Measurements from ENCODE around the gene ELOVL5.

The ELOVL5 gene

DNA sequence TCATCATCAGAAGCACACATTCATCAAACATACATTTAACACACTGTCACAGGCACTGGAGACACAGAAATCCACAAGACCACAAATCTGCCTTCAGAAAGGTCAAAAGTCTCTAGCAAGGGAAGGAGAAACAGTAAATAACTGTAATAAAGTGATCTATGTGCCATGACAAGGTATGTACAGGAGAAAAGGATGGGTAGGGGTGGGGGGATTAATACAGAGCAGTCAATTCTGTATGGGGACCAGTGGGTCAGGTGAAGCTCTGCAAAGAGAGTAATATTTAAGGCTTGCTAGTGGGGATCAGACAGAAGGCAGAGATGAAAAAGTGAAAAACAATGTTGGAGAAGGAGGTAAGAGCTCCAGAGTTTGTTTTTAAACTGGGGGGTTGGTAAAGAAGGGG lies 32.6 kb downstream of the ELOVL5 start:
- Histone ChIP-seq H3K4me3 (IDR thresholded peaks at IDR 0.05; ENCODE audit: insufficient read depth, low read depth, low read length) (no peak overlapping the region), H3K4me1 (ENCODE audit: low read depth, poor library complexity, severe bottlenecking) (peaks cover 45% of the 10 kb centered on the region), H3K27ac (no peak overlapping the region), H3K36me3 (ENCODE audit: insufficient read depth) (no peaks in the 10 kb centered on the region), H3K4me2 (no peak overlapping the region), H3K27me3 (ENCODE audit: insufficient read depth, low read depth) (no peaks in the 10 kb centered on the region), H4K20me1 (ENCODE audit: insufficient read depth) (no peaks in the 10 kb centered on the region; the same call in 1 of the 2 replicates), H3K79me2 (ENCODE audit: insufficient read depth, low read depth) (peaks cover 78% of the 10 kb centered on the region), H3K9ac (no peak overlapping the region), H2AFZ (ENCODE audit: low read depth) (no peak overlapping the region)
- TF ChIP-seq, protein P1, sequence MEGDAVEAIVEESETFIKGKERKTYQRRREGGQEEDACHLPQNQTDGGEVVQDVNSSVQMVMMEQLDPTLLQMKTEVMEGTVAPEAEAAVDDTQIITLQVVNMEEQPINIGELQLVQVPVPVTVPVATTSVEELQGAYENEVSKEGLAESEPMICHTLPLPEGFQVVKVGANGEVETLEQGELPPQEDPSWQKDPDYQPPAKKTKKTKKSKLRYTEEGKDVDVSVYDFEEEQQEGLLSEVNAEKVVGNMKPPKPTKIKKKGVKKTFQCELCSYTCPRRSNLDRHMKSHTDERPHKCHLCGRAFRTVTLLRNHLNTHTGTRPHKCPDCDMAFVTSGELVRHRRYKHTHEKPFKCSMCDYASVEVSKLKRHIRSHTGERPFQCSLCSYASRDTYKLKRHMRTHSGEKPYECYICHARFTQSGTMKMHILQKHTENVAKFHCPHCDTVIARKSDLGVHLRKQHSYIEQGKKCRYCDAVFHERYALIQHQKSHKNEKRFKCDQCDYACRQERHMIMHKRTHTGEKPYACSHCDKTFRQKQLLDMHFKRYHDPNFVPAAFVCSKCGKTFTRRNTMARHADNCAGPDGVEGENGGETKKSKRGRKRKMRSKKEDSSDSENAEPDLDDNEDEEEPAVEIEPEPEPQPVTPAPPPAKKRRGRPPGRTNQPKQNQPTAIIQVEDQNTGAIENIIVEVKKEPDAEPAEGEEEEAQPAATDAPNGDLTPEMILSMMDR (conservative IDR thresholded peaks at IDR 0.05; ENCODE audit: low read depth, low read length): no peak

DNA sequence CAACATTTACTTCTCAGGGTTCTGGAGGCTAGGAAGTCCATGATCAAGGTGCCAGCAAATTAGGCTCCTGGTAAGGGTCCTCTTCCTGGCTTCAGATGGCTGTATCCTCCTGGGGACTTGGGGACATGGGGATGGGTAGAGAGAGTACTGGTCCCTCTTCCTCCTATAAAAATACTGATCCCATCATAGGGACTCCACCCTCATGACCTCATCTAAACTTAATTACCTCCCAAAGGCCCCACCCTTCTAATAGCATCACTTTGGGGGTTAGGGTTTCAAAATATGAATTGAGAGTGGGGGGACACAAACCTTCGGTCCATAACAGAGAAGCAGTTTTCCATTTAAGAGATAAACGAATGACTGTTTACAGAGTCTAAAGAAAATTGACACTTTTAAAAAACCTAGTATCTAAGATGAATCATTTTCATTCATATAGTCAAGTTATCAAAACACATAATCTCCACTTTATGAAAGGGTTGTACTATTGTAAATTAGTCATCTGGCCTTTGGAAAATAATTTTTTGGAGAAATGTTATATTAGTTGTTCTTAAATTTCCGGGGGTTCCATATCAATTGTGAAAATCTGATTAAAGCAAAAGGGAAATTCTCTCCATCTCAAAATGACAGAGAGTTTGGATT lies 33.5 kb downstream of the ELOVL5 start:
- peaks cover 54% of the 10 kb centered on the region for H3K4me1 ChIP-seq (ENCODE audit: low read depth, poor library complexity, severe bottlenecking)
- no peak overlapping the region for H3K4me3 ChIP-seq (IDR thresholded peaks at IDR 0.05; ENCODE audit: insufficient read depth, low read depth, low read length)

DNA sequence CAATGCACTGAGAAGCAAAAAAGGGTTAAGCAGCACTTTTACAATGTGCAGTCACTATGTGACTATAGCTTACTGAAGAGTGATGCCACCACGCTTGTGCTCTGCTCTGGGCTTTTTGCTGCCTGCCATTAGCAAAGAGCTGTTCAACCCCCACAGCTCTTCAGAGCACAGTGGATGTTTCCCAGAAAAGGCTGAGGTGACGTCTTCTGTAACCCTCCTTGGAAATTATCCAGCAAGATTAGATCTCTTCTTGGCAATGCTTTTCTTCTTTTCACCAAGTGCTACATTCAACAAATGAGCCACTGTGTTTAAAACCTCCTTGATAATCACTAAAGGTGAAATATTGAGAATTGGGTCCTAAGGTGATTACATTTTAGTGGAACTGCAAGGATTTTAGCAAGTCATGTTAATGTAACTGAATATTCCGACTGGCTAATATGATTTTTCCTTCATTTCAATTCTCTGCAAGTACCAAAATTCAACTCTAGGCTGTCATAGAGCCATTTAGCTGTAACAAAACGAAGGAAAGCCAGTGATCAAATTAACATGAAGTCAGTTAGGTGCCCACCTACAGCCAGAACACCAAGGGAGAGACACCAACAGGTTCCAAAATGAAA lies 34.9 kb downstream of the ELOVL5 start:
- H3K27ac ChIP-seq: no peak overlapping the region

More for the DNA sequence above, 33.5 kb downstream of the ELOVL5 start:
- Histone ChIP-seq H3K9ac (no peak overlapping the region), H3K4me2 (no peak overlapping the region), H3K79me2 (ENCODE audit: insufficient read depth, low read depth) (peaks cover 81% of the 10 kb centered on the region), H3K27me3 (ENCODE audit: insufficient read depth, low read depth) (no peaks in the 10 kb centered on the region), H3K36me3 (ENCODE audit: insufficient read depth) (no peaks in the 10 kb centered on the region), H3K27ac (no peak overlapping the region), H4K20me1 (ENCODE audit: insufficient read depth) (no peaks in the 10 kb centered on the region; the same call in 1 of the 2 replicates), H2AFZ (ENCODE audit: low read depth) (no peak overlapping the region)
- TF ChIP-seq, protein P1 (conservative IDR thresholded peaks at IDR 0.05; ENCODE audit: low read depth, low read length): no peak

DNA sequence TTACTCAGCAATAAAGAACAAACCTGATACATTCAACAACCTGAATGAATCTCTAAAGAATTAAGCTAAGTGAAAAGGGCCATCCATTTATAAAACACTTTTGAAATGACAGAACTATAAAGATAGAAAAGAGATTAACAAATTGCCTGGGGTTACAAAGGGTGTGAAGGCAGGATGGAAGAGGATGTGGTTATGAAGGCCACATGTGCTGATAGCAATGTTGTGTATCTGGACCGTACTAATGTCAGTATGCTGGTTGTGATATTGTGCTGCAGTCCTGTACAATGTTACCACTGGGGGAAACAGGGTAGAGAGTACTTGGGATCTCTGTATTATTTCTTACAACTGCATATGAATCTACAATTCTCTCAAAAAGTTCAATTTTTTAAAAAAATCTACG lies 36.4 kb downstream of the ELOVL5 start:
- no peak overlapping the region for H3K4me3 ChIP-seq (IDR thresholded peaks at IDR 0.05; ENCODE audit: insufficient read depth, low read depth, low read length)
- H2AFZ ChIP-seq (ENCODE audit: low read depth): no peak overlapping the region
- TF ChIP-seq, protein P1 (conservative IDR thresholded peaks at IDR 0.05; ENCODE audit: low read depth, low read length): no peak
- H3K27ac ChIP-seq: peak overlapping the region; percentile 70; the same call in 1 of the 2 replicates
- H3K27me3 ChIP-seq (ENCODE audit: insufficient read depth, low read depth): no peaks in the 10 kb centered on the region
- H3K4me2 ChIP-seq: peak overlapping the region; percentile 70; the same call in 1 of the 2 replicates
- H3K36me3 ChIP-seq (ENCODE audit: insufficient read depth): no peaks in the 10 kb centered on the region
- H3K9ac ChIP-seq: no peak overlapping the region
- peaks cover 86% of the 10 kb centered on the region for H3K79me2 ChIP-seq (ENCODE audit: insufficient read depth, low read depth)
- no peaks in the 10 kb centered on the region; the same call in 1 of the 2 replicates for H4K20me1 ChIP-seq (ENCODE audit: insufficient read depth)
- peaks cover 83% of the 10 kb centered on the region for H3K4me1 ChIP-seq (ENCODE audit: low read depth, poor library complexity, severe bottlenecking)

More for the DNA sequence above, 34.9 kb downstream of the ELOVL5 start:
- H3K4me2 ChIP-seq: no peak overlapping the region
- H2AFZ ChIP-seq (ENCODE audit: low read depth): no peak overlapping the region
- H3K79me2 ChIP-seq (ENCODE audit: insufficient read depth, low read depth): peaks cover 78% of the 10 kb centered on the region
- no peak overlapping the region for H3K9ac ChIP-seq
- H3K36me3 ChIP-seq (ENCODE audit: insufficient read depth): no peaks in the 10 kb centered on the region
- TF ChIP-seq, protein P1 (conservative IDR thresholded peaks at IDR 0.05; ENCODE audit: low read depth, low read length): no peak
- H3K4me3 ChIP-seq (IDR thresholded peaks at IDR 0.05; ENCODE audit: insufficient read depth, low read depth, low read length): no peak overlapping the region
- no peaks in the 10 kb centered on the region; the same call in 1 of the 2 replicates for H4K20me1 ChIP-seq (ENCODE audit: insufficient read depth)
- H3K27me3 ChIP-seq (ENCODE audit: insufficient read depth, low read depth): no peaks in the 10 kb centered on the region
- H3K4me1 ChIP-seq (ENCODE audit: low read depth, poor library complexity, severe bottlenecking): peaks cover 68% of the 10 kb centered on the region

Data from KMS-11 (cell line).